ENCODE results near the gene QDPR. TPM values are rescaled to one million over a fixed set of nuclear protein-coding genes. Genes with fewer than 3 reads are reported as not detected.

QDPR gene
- total and polyA plus RNA-seq, 9 of the 15 experiments (the other 6 are each of a cell fraction or from before 2014, with no cell fraction given): 5.7 to 29.7 (median 17.2) TPM

GRCh38 chr4:17535242-17535641 is 23.4 kb upstream of the QDPR start:
- 17% methylated on average over 4 of the region's 4 CpGs for WGBS (ENCODE audit: insufficient coverage, low coverage, missing lambda C conversion rate)
- intact Hi-C loops (cut with micrococcal nuclease): no loop called here
- ChIA-PET CTCF (ENCODE audit: low intra/inter-chr PET ratio) (no interaction called here), POLR2A (interaction anchor here (1.0 kb wide), 1 partner anchor 22 kb away, joined by 3 read pairs; no protein-coding TSS in a partner anchor)
- Histone ChIP-seq H3K9me3 (replicated peaks; ENCODE audit: control insufficient read depth, insufficient read depth, low read depth, low read length) (no peaks in the 10 kb centered on the region), H3K4me2 (ENCODE audit: insufficient read depth, low read length) (no peak overlapping the region), H3K79me2 (ENCODE audit: control insufficient read depth, insufficient read depth, low read length) (no peaks in the 10 kb centered on the region), H3K4me3 (no peak overlapping the region), H3K9me1 (ENCODE audit: control insufficient read depth, insufficient read depth, low read length) (no peaks in the 10 kb centered on the region), H3K4me1 (replicated peaks in 1 of 2; ENCODE audit: control insufficient read depth in 2 of 2, insufficient read depth in 2 of 2, low read length in 2 of 2) (no peaks in the 10 kb centered on the region), H3K27me3 (ENCODE audit: control insufficient read depth in 2 of 2, insufficient read depth in 2 of 2, low read length in 2 of 2) (no peaks in the 10 kb centered on the region; a peak in 1 of 5 replicates), H3K27ac (ENCODE audit: extremely low read depth, low read depth, low read length) (0 out of 3 replicates have a peak overlapping the region, but pooled peaks have one; percentile 12), H4K20me1 (replicated peaks; ENCODE audit: control insufficient read depth, insufficient read depth, low read length) (no peaks in the 10 kb centered on the region), H3K36me3 (ENCODE audit: control insufficient read depth, insufficient read depth, low read length) (no peaks in the 10 kb centered on the region), H3K9ac (ENCODE audit: insufficient read depth in 1 of 2, low read depth in 2 of 2, low read length in 2 of 2) (no peak overlapping the region), H2AFZ (ENCODE audit: low read depth, low read length) (peak overlapping the region; percentile 79)
- ATAC-seq (no peak), DNase-seq (ENCODE audit: extremely low read depth in 1 of 4, low spot score in 3 of 4) (no peak), FAIRE-seq (no peak)
- no TSS peak for BruUV-seq (replicated peaks)
- in situ Hi-C loops (cut with MboI): loop anchor here (25.0 kb wide), 1 partner anchor 1052 kb away; no protein-coding TSS in a partner anchor
- TF ChIP-seq ZNF639 (CRISPR knock-in tag; conservative IDR thresholded peaks at IDR 0.05 in 1 of 2, IDR thresholded peaks at IDR 0.05 in 1 of 2) (no peak), ZNF407 (IDR thresholded peaks at IDR 0.05; ENCODE audit: low read depth) (no peak), C11orf30 (IDR thresholded peaks at IDR 0.05; ENCODE audit: low read depth) (peak; percentile 90), KLF10 (CRISPR knock-in tag; IDR thresholded peaks at IDR 0.05) (no peak), HBP1 (CRISPR knock-in tag; IDR thresholded peaks at IDR 0.05) (no peak), GATAD2B (IDR thresholded peaks at IDR 0.05; ENCODE audit: borderline replicate concordance) (no peak), MITF (IDR thresholded peaks at IDR 0.05) (no peak), GABPA (tag; conservative IDR thresholded peaks at IDR 0.05; ENCODE audit: low read depth) (no peak), MAFK (IDR thresholded peaks at IDR 0.05; ENCODE audit: low read length) (peak; percentile 85), MAFF (IDR thresholded peaks at IDR 0.05; ENCODE audit: low read length) (peak; percentile 85)

Data from K562 (cell line).